HCT116 (cell line): ENCODE results near the gene ATP8B4. TPM values are rescaled to one million over a fixed set of nuclear protein-coding genes. Genes with fewer than 3 reads are reported as not detected.

Experiments used
- ATAC-seq: fragments of 200-7000 bp; cut with Tn5 transposase; 2 replicates; pipeline ENCODE4 v1.9.1; 2020; ENCODE audit warnings: mild to moderate bottlenecking, moderate library complexity
- BruUV-seq: library from RNA; stranded (reverse); fragments of 400-500 nt; replicated peaks from 2 replicates; lab custom pipeline; 2021; lab: Mats Ljungman, UMichigan
- CTCF ChIA-PET: fragments of 300-600 bp; sonication (Branson Sonifier 250); formaldehyde crosslinking; loops from one replicate; lab custom pipeline; 2021; ENCODE audit warnings: antibody characterized with exemption; lab: Charles Lee
- POLR2A ChIA-PET: fragments of 300-600, 350-600 bp; sonication (Branson Sonifier 250); formaldehyde crosslinking; loops from one replicate; lab custom pipeline; 2021; ENCODE audit warnings: antibody characterized with exemption; lab: Charles Lee
- RAD21 ChIA-PET, 2 experiments: fragments of 300-600 bp; sonication (Branson Sonifier 250); formaldehyde crosslinking; loops; one replicate each; lab custom pipeline; 2023; ENCODE audit warnings: low total read pairs in 2 of 2; ENCODE audit not compliant: uncharacterized antibody in 2 of 2, unreplicated experiment in 2 of 2, low non-redundant PET in 1 of 2; lab: Charles Lee
- DNase-seq: peaks from one replicate; pipeline ENCODE4 v3.0.0-alpha.2; 2010; ENCODE audit warnings: low read depth, low spot score
- H2AFZ ChIP-seq: fragments of 200-600 bp; shearing (Covaris generic), sonication (generic); 2 replicates; pipeline ENCODE4 v1.6.1; 2017; ENCODE audit warnings: low read depth, mixed run types, mixed read lengths, antibody characterized with exemption, low read length; ENCODE audit not compliant: poor library complexity, severe bottlenecking
- H3K27ac ChIP-seq: 2 replicates; pipeline ENCODE4 v1.5.1; 2012; ENCODE audit warnings: low read depth, low read length
- H3K27me3 ChIP-seq: fragments of 200-600 bp; sonication (generic); 2 replicates; pipeline ENCODE4 v1.6.1; 2016; ENCODE audit warnings: mixed run types, low read length, mixed read lengths; ENCODE audit not compliant: insufficient read depth
- H3K36me3 ChIP-seq, 2 experiments: fragments of 200-500 bp in 1 of 2; fragments of 200-600 bp in 1 of 2; sonication (Bioruptor generic) in 1 of 2; sonication (generic) in 1 of 2; 2 replicates each; pipeline versions ENCODE4 v1.5.1 to v1.6.1; 2014 to 2016; ENCODE audit warnings: low read length in 2 of 2, inconsistent platforms in 1 of 2, mixed read lengths in 1 of 2, mixed run types in 1 of 2; ENCODE audit not compliant: insufficient read depth in 2 of 2, control insufficient read depth in 1 of 2
- H3K4me1 ChIP-seq, 2 experiments: fragments of 200-600 bp in 1 of 2; sonication (generic) in 1 of 2; 2 replicates each; pipeline versions ENCODE4 v1.5.1 to v1.6.1; 2012 to 2017; ENCODE audit warnings: low read length in 2 of 2, inconsistent platforms in 1 of 2, mild to moderate bottlenecking in 1 of 2, mixed read lengths in 1 of 2, mixed run types in 1 of 2, moderate library complexity in 1 of 2; ENCODE audit not compliant: insufficient read depth in 2 of 2, control insufficient read depth in 1 of 2
- H3K4me2 ChIP-seq: fragments of 200-600 bp; sonication (generic); 2 replicates; pipeline ENCODE4 v1.6.1; 2017; ENCODE audit warnings: mixed run types, low read length, mixed read lengths
- H3K4me3 ChIP-seq, 2 experiments: fragments of 200-600 bp in 1 of 2; sonication (generic) in 1 of 2; replicated peaks in 1 of 2; 2 replicates each; pipeline ENCODE4 v1.5.1; 2011 to 2016; ENCODE audit warnings: low read length in 2 of 2, control low read depth in 1 of 2, low read depth in 1 of 2, mild to moderate bottlenecking in 1 of 2, mixed read lengths in 1 of 2, mixed run types in 1 of 2
- H3K79me2 ChIP-seq: fragments of 200-600 bp; sonication (generic); 2 replicates; pipeline ENCODE4 v1.6.1; 2017; ENCODE audit warnings: mild to moderate bottlenecking, mixed run types, low read length, moderate library complexity, mixed read lengths; ENCODE audit not compliant: insufficient read depth
- H3K9ac ChIP-seq: fragments of 200-600 bp; sonication (generic); 2 replicates; pipeline ENCODE4 v1.6.1; 2016; ENCODE audit warnings: low read length, mixed read lengths
- H3K9me2 ChIP-seq: fragments of 200-600 bp; sonication (generic), shearing (Covaris generic); 2 replicates; pipeline ENCODE4 v1.6.1; 2017; ENCODE audit warnings: mixed run types, mild to moderate bottlenecking, moderate library complexity; ENCODE audit not compliant: insufficient read depth
- H3K9me3 ChIP-seq, 2 experiments: fragments of 200-500 bp in 1 of 2; fragments of 200-600 bp in 1 of 2; sonication (Bioruptor generic) in 1 of 2; sonication (generic) in 1 of 2; 2 replicates each; pipeline ENCODE4 v1.6.1; 2014 to 2017; ENCODE audit warnings: low read length in 2 of 2, mixed read lengths in 2 of 2, inconsistent platforms in 1 of 2, low read depth in 1 of 2, mild to moderate bottlenecking in 1 of 2, mixed run types in 1 of 2, moderate library complexity in 1 of 2; ENCODE audit not compliant: control insufficient read depth in 1 of 2, insufficient read depth in 1 of 2
- H4K20me1 ChIP-seq: fragments of 200-600 bp; sonication (generic), shearing (Covaris generic); 2 replicates; pipeline ENCODE4 v1.6.1; 2017; ENCODE audit warnings: mixed run types, mild to moderate bottlenecking, moderate library complexity; ENCODE audit not compliant: insufficient read depth
- ATF3 ChIP-seq: IDR thresholded peaks from 2 replicates; pipeline ENCODE4 v1.6.1; 2012
- CEBPB ChIP-seq: IDR thresholded peaks from 2 replicates; pipeline ENCODE4 v1.6.1; 2012; ENCODE audit warnings: low read depth
- CTCF ChIP-seq, 3 experiments: fragments of 200-600 bp in 1 of 3; sonication (generic) in 1 of 3; IDR thresholded peaks in 2 of 3; conservative IDR thresholded peaks in 1 of 3; 2 replicates each; pipeline ENCODE4 v1.5.1; 2012 to 2017; ENCODE audit warnings: low read depth in 2 of 3, low read length in 2 of 3, antibody characterized with exemption in 1 of 3, borderline replicate concordance in 1 of 3, control low read depth in 1 of 3, mild to moderate bottlenecking in 1 of 3, mixed read lengths in 1 of 3, mixed run types in 1 of 3, moderate library complexity in 1 of 3; ENCODE audit not compliant: insufficient read depth in 1 of 3
- EGR1 ChIP-seq: IDR thresholded peaks from 2 replicates; pipeline ENCODE4 v1.6.1; 2012; ENCODE audit warnings: low read depth
- ELF1 ChIP-seq: IDR thresholded peaks from 2 replicates; pipeline ENCODE4 v1.6.1; 2012; ENCODE audit warnings: low read depth, borderline replicate concordance
- EZH2phosphoT487 ChIP-seq: fragments of 200-600 bp; IDR thresholded peaks from 2 replicates; pipeline ENCODE4 v1.6.1; 2018; ENCODE audit warnings: antibody characterized with exemption, borderline replicate concordance
- POLR2A ChIP-seq: IDR thresholded peaks from 2 replicates; pipeline ENCODE4 v1.7.0; 2011; ENCODE audit warnings: borderline replicate concordance; ENCODE audit not compliant: insufficient read depth, insufficient read length; ENCODE audit errors: extremely low read depth
- POLR2AphosphoS5 ChIP-seq: IDR thresholded peaks from 2 replicates; pipeline ENCODE4 v1.6.1; 2011; ENCODE audit warnings: mild to moderate bottlenecking, low read depth, low read length, moderate library complexity
- RAD21 ChIP-seq: IDR thresholded peaks from 2 replicates; pipeline ENCODE4 v1.6.1; 2012; ENCODE audit warnings: low read depth, mild to moderate bottlenecking
- SRF ChIP-seq: IDR thresholded peaks from 2 replicates; pipeline ENCODE4 v1.6.1; 2012; ENCODE audit warnings: low read depth
- TCF7L2 ChIP-seq: IDR thresholded peaks from 2 replicates; pipeline ENCODE4 v1.7.0; 2011; ENCODE audit warnings: borderline replicate concordance, inconsistent platforms; ENCODE audit not compliant: insufficient read depth, insufficient read length; ENCODE audit errors: extremely low read depth
- YY1 ChIP-seq: IDR thresholded peaks from 2 replicates; pipeline ENCODE4 v1.6.1; 2011; ENCODE audit warnings: low read length, low read depth, moderate library complexity, mild to moderate bottlenecking; ENCODE audit not compliant: insufficient replicate concordance; ENCODE audit errors: extremely low read depth
- ZFX ChIP-seq: fragments of 450-650 bp; IDR thresholded peaks from 2 replicates; pipeline ENCODE4 v1.6.1; 2017
- intact Hi-C: fragments of 100-400 bp; cut with micrococcal nuclease; formaldehyde crosslinking; loops from 2 replicates; pipeline ENCODE4 v1.10.0; 2022
- total RNA-seq: library from RNA; stranded (reverse); gene quantifications from one replicate; pipeline ENCODE4 v1.2.1, GENCODE V29; 2021; ENCODE audit not compliant: unreplicated experiment

ATP8B4 gene
- total RNA-seq, 1 experiment from 2014 or later = 0.25 TPM

- ChIA-PET CTCF (no interaction called here), RAD21 (no interaction called here), POLR2A (no interaction called here)
- H3K36me3 ChIP-seq = no peaks in the 10 kb centered on the region
- H3K27me3 ChIP-seq = no peaks in the 10 kb centered on the region
- no peaks in the 10 kb centered on the region for H3K4me1 ChIP-seq
- ATAC-seq (no peak), DNase-seq (no peak)
- no peak overlapping the region for H3K4me2 ChIP-seq
- no TSS peak for BruUV-seq
- H3K9me2 ChIP-seq = no peaks in the 10 kb centered on the region
- H3K9ac ChIP-seq = no peak overlapping the region
- no peak overlapping the region for H2AFZ ChIP-seq
- intact Hi-C loops = no loop called here
- no peaks in the 10 kb centered on the region for H4K20me1 ChIP-seq
- no peak for TF ChIP-seq EZH2phosphoT487
- no peak for TF ChIP-seq CTCF (IDR thresholded peaks at IDR 0.05 in 2 of 3, conservative IDR thresholded peaks at IDR 0.05 in 1 of 3; ENCODE audit: borderline replicate concordance in 1 of 3, insufficient read depth in 1 of 3, low read depth in 2 of 3, low read length in 2 of 3)
- H3K4me3 ChIP-seq = no peak overlapping the region
- H3K27ac ChIP-seq = no peak overlapping the region
- H3K9me3 ChIP-seq = no peaks in the 10 kb centered on the region
- H3K79me2 ChIP-seq = no peaks in the 10 kb centered on the region
Measured at GRCh38 chr15:49842031-49842730, 276.9 kb downstream of the ATP8B4 start.

GRCh38 chr15:49832511-49832910 is 286.5 kb downstream of the ATP8B4 start:
- peak; percentile 94 for ATAC-seq
- intact Hi-C loops = loop anchor here (2.0 kb wide), 1 partner anchor 598 kb away; no protein-coding TSS in a partner anchor

More at GRCh38 chr15:49832511-49832910, 286.5 kb downstream of the ATP8B4 start:
- Histone ChIP-seq H2AFZ (no peak overlapping the region), H3K36me3 (no peaks in the 10 kb centered on the region), H3K4me3 (no peak overlapping the region), H3K9me3 (no peaks in the 10 kb centered on the region), H3K79me2 (no peaks in the 10 kb centered on the region), H3K9me2 (no peaks in the 10 kb centered on the region), H4K20me1 (no peaks in the 10 kb centered on the region), H3K9ac (no peak overlapping the region), H3K4me2 (no peak overlapping the region), H3K27ac (no peak overlapping the region), H3K27me3 (no peaks in the 10 kb centered on the region), H3K4me1 (no peaks in the 10 kb centered on the region)
- ChIA-PET CTCF (interaction anchor here (0.9 to 2.0 kb wide), 4 partner anchors 14 to 597 kb away, joined by 3 to 9 read pairs (median 8); no protein-coding TSS in a partner anchor), RAD21 (interaction anchor here in 1 of 2 experiments (0.7 kb wide), 1 partner anchor 24 kb away, joined by 3 read pairs; no protein-coding TSS in a partner anchor), POLR2A (no interaction called here)
- TF ChIP-seq TCF7L2 (no peak), ZFX (no peak), POLR2AphosphoS5 (no peak), CTCF (IDR thresholded peaks at IDR 0.05 in 2 of 3, conservative IDR thresholded peaks at IDR 0.05 in 1 of 3; ENCODE audit: borderline replicate concordance in 1 of 3, insufficient read depth in 1 of 3, low read depth in 2 of 3, low read length in 2 of 3) (peak; percentile 18 to 68 (median 64); a peak in 5 of 6 replicates), ELF1 (no peak), RAD21 (peak; percentile 55), EGR1 (no peak), YY1 (no peak), SRF (no peak), CEBPB (no peak), POLR2A (no peak), ATF3 (no peak)
- DNase-seq = no peak
- BruUV-seq = no TSS peak
